KOPT-K1 (cell line): ENCODE data around the gene TEX36.
"Not testable (repeated sequence)": the region's sequence is repeated elsewhere in the genome, so short reads cannot be mapped to it uniquely, and the experiment has no call there.

ENCODE experiments used
- H3K27ac ChIP-seq: fragments of 200-600 bp; sonication (generic); 2 replicates; pipeline ENCODE4 v1.5.1; 2016; ENCODE audit warnings: antibody characterized with exemption, mild to moderate bottlenecking, low read depth, low read length; ENCODE audit not compliant: poor library complexity, severe bottlenecking
- H3K36me3 ChIP-seq: fragments of 200-600 bp; sonication (generic); 2 replicates; pipeline ENCODE4 v1.5.1; 2017; ENCODE audit warnings: antibody characterized with exemption, mild to moderate bottlenecking, low read length, moderate library complexity; ENCODE audit not compliant: insufficient read depth
- H3K9me3 ChIP-seq: fragments of 200-600 bp; sonication (generic); 2 replicates; pipeline ENCODE4 v1.5.1; 2017; ENCODE audit warnings: antibody characterized with exemption, low read length, mild to moderate bottlenecking; ENCODE audit not compliant: insufficient read depth, poor library complexity, severe bottlenecking

The TEX36 gene

DNA sequence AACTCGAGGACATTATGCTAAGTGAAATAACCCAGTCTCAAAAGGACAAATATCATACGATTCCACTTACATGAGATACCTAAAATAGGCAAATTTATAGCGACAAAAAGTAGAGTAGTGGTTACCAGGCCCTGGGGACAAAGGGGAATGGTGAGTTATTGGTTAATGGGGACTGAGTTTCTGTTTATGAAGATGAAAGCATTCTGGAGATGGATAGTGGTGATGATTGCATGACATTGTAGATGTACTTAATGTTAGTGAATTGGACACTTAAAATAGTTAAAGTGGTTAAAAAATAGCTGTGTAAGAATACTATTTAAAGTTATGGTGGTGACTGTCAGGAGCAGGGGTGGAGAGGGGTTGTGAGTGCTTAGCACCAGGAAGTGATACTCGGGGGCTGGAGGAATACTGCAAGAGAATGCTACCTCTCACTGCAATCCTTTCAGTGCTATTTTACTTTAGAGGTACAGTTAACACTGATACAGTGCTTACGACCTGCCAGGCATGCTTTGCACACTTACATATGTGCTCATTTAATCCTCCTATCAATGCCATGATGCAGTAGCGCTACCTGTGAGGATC is 16.7 kb upstream of the TEX36 start:
- H3K27ac ChIP-seq: no peak overlapping the region
- no peaks in the 10 kb centered on the region for H3K36me3 ChIP-seq
- no peaks in the 10 kb centered on the region for H3K9me3 ChIP-seq

DNA sequence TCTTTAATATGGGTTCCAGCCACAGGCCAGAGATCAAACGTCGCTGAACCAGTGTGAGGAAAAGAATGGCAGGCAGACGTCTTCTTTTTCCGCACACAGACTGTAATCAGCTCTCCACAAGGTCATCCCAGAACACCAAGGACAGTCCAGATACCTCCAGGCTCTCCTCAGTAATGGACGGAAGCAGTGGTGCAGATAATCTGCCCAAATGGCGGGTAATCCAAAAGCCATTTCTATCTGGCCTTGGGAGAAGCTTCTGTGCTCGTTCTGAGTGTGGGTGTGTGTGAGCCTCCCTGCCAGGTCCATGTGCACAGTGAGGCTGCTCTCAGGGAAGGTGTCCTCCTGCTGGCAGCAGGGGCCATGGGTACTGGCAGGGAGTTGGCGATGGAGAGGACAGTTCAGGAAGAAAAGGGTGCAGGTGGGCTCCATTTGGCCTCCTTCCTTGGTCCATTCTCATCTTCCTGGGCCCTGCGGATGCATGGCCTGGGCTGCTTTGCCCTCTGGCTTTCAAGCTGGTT is 15.6 kb upstream of the TEX36 start:
- H3K9me3 ChIP-seq: no peaks in the 10 kb centered on the region
- no peaks in the 10 kb centered on the region for H3K36me3 ChIP-seq
- no peak overlapping the region for H3K27ac ChIP-seq

DNA sequence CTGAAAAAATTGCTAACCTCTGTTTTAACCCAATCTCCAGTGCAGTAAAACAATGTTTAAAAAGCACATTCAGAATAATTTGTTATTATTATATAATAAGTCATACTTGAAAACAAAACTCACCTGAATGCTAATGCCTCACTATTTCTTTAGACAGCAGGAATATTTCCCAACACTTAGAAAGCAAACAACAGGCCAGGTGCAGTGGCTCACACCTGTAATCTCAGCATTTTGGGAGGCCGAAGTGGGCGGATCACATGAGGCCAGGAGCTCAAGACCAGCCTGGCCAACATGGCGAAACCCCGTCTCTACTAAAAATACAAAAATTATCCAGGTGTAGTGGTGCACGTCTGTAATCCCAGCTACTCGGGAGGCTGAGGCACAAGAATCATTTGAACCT is 13.9 kb upstream of the TEX36 start:
- H3K9me3 ChIP-seq, H3K27ac ChIP-seq, H3K36me3 ChIP-seq: not testable (repeated sequence)

DNA sequence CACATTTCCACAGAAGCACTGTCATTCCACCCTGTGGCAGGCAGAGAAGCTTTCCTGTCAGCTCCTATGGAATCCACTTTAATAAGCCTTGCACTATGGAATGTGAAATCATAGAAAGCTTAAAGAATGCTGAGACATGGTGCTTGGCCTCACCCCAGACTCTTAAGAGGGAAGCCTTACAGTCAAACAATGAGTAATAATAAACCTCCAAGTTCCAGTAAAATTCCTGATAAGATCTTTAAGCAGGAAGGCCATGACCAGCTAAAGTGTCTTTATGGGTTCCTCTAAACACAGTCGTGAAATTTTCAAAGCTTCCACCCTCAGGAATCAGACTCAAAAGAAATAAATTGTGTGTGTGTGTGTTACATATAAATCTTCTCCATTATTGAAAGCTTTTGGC is 11.9 kb upstream of the TEX36 start:
- H3K36me3 ChIP-seq: no peaks in the 10 kb centered on the region
- H3K27ac ChIP-seq: no peak overlapping the region
- no peaks in the 10 kb centered on the region for H3K9me3 ChIP-seq

- Histone ChIP-seq H3K27ac (no peak overlapping the region), H3K36me3 (no peaks in the 10 kb centered on the region), H3K9me3 (no peaks in the 10 kb centered on the region)
These were observed 10.5 kb upstream of the TEX36 start for GRCh38 chr10:125693524-125693847.

GRCh38 chr10:125692601-125693523 is 9.9 kb upstream of the TEX36 start:
- H3K27ac ChIP-seq: no peak overlapping the region
- H3K36me3 ChIP-seq: no peaks in the 10 kb centered on the region
- no peaks in the 10 kb centered on the region for H3K9me3 ChIP-seq

GRCh38 chr10:125692196-125692595 is 9.2 kb upstream of the TEX36 start:
- no peak overlapping the region for H3K27ac ChIP-seq

GRCh38 chr10:125691160-125691981 is 8.4 kb upstream of the TEX36 start:
- H3K9me3 ChIP-seq: no peaks in the 10 kb centered on the region
- H3K36me3 ChIP-seq: no peaks in the 10 kb centered on the region
- no peak overlapping the region for H3K27ac ChIP-seq

More at GRCh38 chr10:125692196-125692595, 9.2 kb upstream of the TEX36 start:
- Histone ChIP-seq H3K9me3 (no peaks in the 10 kb centered on the region), H3K36me3 (no peaks in the 10 kb centered on the region)

GRCh38 chr10:125689955-125690569 is 7.1 kb upstream of the TEX36 start:
- no peaks in the 10 kb centered on the region for H3K36me3 ChIP-seq
- no peaks in the 10 kb centered on the region for H3K9me3 ChIP-seq
- H3K27ac ChIP-seq: no peak overlapping the region

- no peaks in the 10 kb centered on the region for H3K9me3 ChIP-seq
- no peak overlapping the region for H3K27ac ChIP-seq
- H3K36me3 ChIP-seq: no peaks in the 10 kb centered on the region
These were observed 4.7 kb upstream of the TEX36 start for GRCh38 chr10:125687507-125688185.

DNA sequence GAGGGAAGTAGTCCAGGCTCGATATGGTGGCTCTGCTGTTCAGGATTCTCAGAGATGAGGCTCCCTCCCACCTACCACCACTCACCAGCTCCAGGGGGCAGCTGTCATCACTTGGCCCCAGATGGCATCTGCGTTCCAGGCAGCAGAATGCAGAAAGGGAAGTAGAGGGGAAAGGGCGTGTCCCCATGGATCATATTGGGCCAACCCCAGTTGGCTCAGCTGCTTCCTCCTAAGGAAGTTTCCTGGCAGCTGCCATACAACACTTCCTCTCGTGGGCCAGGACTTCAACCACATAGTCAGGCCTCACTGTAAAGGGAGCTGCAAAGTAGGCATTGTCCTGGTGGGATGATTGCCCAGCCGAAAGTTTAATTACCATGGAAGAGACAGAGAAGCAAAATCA is 1.6 kb upstream of the TEX36 start:
- H3K36me3 ChIP-seq: no peaks in the 10 kb centered on the region
- H3K27ac ChIP-seq: no peak overlapping the region
- H3K9me3 ChIP-seq: peaks cover 2% of the 10 kb centered on the region

DNA sequence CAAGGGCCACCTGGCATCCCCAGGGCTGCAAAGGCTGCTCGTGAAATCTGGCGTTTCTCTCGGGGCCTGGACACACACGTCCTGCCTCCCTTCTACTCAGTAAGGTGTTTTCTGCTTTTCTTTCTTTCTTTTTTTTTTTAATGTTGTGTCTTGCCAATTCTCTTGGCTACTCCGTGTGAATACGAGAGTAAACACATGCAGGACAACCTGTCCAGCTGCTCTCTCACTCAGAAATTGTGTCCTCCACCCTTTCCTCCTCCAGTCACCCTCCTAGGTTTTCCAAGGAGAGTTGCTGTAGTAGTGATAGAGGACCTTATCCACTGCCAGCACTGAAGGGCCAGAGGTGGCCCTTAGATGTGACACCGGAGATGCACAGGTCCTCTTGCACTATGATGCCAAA is 858 bp upstream of the TEX36 start:
- no peaks in the 10 kb centered on the region for H3K36me3 ChIP-seq
- no peak overlapping the region for H3K27ac ChIP-seq
- H3K9me3 ChIP-seq: peaks cover 5% of the 10 kb centered on the region

DNA sequence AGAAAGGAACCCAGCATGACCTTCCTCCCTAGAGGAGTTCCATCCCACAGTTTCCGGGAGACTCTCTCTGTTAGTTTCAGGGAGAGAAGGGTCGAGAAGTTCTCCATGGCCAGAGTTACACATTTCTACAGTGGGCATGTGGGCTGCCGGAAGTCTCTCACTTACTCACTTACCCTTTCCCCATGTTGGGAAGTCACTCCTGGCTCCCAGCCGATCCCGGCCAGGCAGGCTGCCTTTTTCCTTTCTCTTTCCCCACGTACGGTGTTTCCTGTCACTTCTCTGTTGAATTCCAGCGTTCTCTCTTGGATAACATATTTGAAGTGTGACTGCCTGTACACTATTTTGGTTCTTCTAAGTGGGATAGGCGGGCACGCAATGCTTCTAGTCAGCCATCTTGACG is 3.5 kb downstream of the TEX36 start:
- Histone ChIP-seq H3K36me3 (no peaks in the 10 kb centered on the region), H3K27ac (no peak overlapping the region), H3K9me3 (peaks cover 17% of the 10 kb centered on the region)

GRCh38 chr10:125672884-125673283 is 10.1 kb downstream of the TEX36 start:
- Histone ChIP-seq H3K9me3 (peaks cover 22% of the 10 kb centered on the region), H3K27ac (no peak overlapping the region), H3K36me3 (no peaks in the 10 kb centered on the region)
